Bronchial epithelial cell (primary cell): Measurements from ENCODE around the gene ATF5. TPM values are rescaled to one million over a fixed set of nuclear protein-coding genes. Genes with fewer than 3 reads are reported as not detected.
"Not testable (repeated sequence)": the region's sequence is repeated elsewhere in the genome, so short reads cannot be mapped to it uniquely, and the experiment has no call there.

Experiments
- DNase-seq: peaks from one replicate; pipeline ENCODE4 v3.0.0-alpha.2; 2010; ENCODE audit warnings: low read depth
- FAIRE-seq: peaks from 2 replicates; lab custom pipeline; 2011; peaks lifted over from hg19 to GRCh38; lab: Jason Lieb, UNC
- H3K27me3 ChIP-seq: 2 replicates; pipeline ENCODE4 v1.5.1; 2011; ENCODE audit warnings: low read length; ENCODE audit not compliant: control insufficient read depth, insufficient read depth
- H3K36me3 ChIP-seq: 2 replicates; pipeline ENCODE4 v1.5.1; 2011; ENCODE audit warnings: low read length; ENCODE audit not compliant: control insufficient read depth, insufficient read depth
- H3K4me3 ChIP-seq: 2 replicates; pipeline ENCODE4 v1.5.1; 2011; ENCODE audit warnings: mild to moderate bottlenecking, low read depth, low read length, control low read depth
- total RNA-seq: library from RNA; depleted of rRNA; stranded (reverse); fragments of >200 nt; gene quantifications from 2 replicates; pipeline ENCODE4 v1.2.1, GENCODE V29; 2014
- TF ChIP-seq, protein P1 (sequence below): IDR thresholded peaks from 2 replicates; pipeline ENCODE4 v1.5.1; 2011; ENCODE audit warnings: mild to moderate bottlenecking, moderate library complexity, low read length, control low read depth, inconsistent platforms; ENCODE audit not compliant: insufficient read depth, severe bottlenecking

ATF5 gene
- total RNA-seq, 1 donor from 2014 or later = 1.8 TPM

GRCh38 chr19:49924004-49924880 lies 4.8 kb upstream of the ATF5 start:
- no peak overlapping the region for H3K4me3 ChIP-seq
- no peaks in the 10 kb centered on the region for H3K27me3 ChIP-seq
- TF ChIP-seq, protein P1, sequence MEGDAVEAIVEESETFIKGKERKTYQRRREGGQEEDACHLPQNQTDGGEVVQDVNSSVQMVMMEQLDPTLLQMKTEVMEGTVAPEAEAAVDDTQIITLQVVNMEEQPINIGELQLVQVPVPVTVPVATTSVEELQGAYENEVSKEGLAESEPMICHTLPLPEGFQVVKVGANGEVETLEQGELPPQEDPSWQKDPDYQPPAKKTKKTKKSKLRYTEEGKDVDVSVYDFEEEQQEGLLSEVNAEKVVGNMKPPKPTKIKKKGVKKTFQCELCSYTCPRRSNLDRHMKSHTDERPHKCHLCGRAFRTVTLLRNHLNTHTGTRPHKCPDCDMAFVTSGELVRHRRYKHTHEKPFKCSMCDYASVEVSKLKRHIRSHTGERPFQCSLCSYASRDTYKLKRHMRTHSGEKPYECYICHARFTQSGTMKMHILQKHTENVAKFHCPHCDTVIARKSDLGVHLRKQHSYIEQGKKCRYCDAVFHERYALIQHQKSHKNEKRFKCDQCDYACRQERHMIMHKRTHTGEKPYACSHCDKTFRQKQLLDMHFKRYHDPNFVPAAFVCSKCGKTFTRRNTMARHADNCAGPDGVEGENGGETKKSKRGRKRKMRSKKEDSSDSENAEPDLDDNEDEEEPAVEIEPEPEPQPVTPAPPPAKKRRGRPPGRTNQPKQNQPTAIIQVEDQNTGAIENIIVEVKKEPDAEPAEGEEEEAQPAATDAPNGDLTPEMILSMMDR = no peak
- DNase-seq = no peak
- peaks cover 25% of the 10 kb centered on the region for H3K36me3 ChIP-seq
- FAIRE-seq = no peak

GRCh38 chr19:49924881-49925210 lies 4.2 kb upstream of the ATF5 start:
- not testable (repeated sequence) for H3K4me3 ChIP-seq, FAIRE-seq, DNase-seq, H3K27me3 ChIP-seq
- peaks cover 25% of the 10 kb centered on the region for H3K36me3 ChIP-seq

DNA sequence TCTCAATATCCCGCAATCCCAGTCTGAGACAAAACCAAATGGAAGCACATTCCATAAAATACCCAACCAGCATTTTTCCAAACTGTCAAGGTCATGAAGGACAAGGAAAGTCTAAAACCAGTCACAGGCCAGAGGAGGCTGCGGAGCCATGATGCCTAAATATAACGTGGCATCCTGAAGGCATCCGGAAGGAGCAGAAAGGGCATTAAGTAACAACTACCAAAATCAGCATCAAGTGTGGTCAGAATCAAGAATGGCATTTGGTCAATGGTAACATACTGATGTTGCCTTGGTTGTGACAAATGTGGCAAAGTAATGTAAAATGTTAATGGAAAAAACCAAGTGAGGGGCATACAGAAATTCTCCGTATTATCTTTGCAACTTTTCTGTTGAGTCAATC lies 3.5 kb upstream of the ATF5 start:
- no peak for FAIRE-seq
- peaks cover 25% of the 10 kb centered on the region for H3K36me3 ChIP-seq
- no peak for DNase-seq

GRCh38 chr19:49926515-49926914 lies 2.5 kb upstream of the ATF5 start:
- no peaks in the 10 kb centered on the region for H3K27me3 ChIP-seq
- peaks cover 24% of the 10 kb centered on the region for H3K36me3 ChIP-seq
- H3K4me3 ChIP-seq = no peak overlapping the region
- DNase-seq = no peak
- TF ChIP-seq, protein P1 = no peak
- no peak for FAIRE-seq

More for the DNA sequence above, 3.5 kb upstream of the ATF5 start:
- no peaks in the 10 kb centered on the region for H3K27me3 ChIP-seq
- TF ChIP-seq, protein P1 = no peak
- H3K4me3 ChIP-seq = no peak overlapping the region

GRCh38 chr19:49927526-49928264 lies 1.3 kb upstream of the ATF5 start:
- peaks cover 21% of the 10 kb centered on the region for H3K36me3 ChIP-seq

More at GRCh38 chr19:49927526-49928264, 1.3 kb upstream of the ATF5 start:
- no peaks in the 10 kb centered on the region for H3K27me3 ChIP-seq
- FAIRE-seq (no peak), DNase-seq (no peak)
- TF ChIP-seq, protein P1 = no peak
- H3K4me3 ChIP-seq = no peak overlapping the region
